ENCODE data around the gene BANK1.

Gene BANK1

DNA sequence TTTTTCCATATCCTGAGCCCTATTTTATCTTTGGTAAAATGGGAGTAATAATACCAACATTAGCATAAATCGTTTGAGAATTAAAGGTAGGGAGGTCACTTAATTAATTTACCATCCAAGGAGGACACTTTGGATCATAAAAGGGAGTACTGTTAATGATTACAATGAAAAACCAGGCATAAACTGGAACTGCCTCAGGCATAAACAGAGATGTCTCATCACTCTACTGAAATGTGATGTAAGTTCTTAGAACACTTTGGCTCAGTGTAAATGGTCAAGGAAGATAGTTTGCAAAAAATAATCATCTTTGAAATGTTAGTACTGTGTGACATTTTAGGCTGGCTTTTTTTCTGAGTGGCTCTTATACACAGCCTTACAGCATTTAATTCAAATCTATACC lies 286.1 kb downstream of the BANK1 start:
- CTCF ChIA-PET, result no interaction called here
- peak; percentile 6 for DNase-seq (ENCODE audit: low spot score)
- no peak overlapping the region for H3K27ac ChIP-seq
- TF ChIP-seq, protein P1, sequence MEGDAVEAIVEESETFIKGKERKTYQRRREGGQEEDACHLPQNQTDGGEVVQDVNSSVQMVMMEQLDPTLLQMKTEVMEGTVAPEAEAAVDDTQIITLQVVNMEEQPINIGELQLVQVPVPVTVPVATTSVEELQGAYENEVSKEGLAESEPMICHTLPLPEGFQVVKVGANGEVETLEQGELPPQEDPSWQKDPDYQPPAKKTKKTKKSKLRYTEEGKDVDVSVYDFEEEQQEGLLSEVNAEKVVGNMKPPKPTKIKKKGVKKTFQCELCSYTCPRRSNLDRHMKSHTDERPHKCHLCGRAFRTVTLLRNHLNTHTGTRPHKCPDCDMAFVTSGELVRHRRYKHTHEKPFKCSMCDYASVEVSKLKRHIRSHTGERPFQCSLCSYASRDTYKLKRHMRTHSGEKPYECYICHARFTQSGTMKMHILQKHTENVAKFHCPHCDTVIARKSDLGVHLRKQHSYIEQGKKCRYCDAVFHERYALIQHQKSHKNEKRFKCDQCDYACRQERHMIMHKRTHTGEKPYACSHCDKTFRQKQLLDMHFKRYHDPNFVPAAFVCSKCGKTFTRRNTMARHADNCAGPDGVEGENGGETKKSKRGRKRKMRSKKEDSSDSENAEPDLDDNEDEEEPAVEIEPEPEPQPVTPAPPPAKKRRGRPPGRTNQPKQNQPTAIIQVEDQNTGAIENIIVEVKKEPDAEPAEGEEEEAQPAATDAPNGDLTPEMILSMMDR (conservative IDR thresholded peaks at IDR 0.05; ENCODE audit: low read depth), result no peak
- POLR2A ChIA-PET (ENCODE audit: low non-redundant PET), result no interaction called here

DNA sequence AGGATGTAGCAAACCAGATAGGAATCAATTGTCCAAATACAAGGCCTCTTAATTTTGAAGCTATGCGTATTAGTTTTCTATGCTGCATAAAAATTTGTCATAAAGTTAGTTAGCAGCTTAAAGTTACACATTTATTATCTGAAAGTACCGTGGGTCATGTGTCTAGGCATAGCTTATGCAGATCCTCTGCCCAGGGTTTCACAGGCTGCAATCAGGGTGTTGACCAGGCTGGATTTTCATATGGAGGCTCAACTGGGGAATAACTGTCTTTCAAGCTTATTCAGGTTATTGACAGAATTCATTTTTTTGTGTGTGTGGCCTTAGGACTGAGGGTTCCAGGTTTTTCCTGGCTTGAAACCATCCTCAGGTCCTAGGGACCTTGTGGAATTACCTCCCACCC lies 289.7 kb downstream of the BANK1 start:
- no peak for DNase-seq (ENCODE audit: low spot score)
- ChIA-PET POLR2A (ENCODE audit: low non-redundant PET) (no interaction called here), CTCF (no interaction called here)
- H3K27ac ChIP-seq, result no peak overlapping the region
- TF ChIP-seq, protein P1 (conservative IDR thresholded peaks at IDR 0.05; ENCODE audit: low read depth), result no peak

DNA sequence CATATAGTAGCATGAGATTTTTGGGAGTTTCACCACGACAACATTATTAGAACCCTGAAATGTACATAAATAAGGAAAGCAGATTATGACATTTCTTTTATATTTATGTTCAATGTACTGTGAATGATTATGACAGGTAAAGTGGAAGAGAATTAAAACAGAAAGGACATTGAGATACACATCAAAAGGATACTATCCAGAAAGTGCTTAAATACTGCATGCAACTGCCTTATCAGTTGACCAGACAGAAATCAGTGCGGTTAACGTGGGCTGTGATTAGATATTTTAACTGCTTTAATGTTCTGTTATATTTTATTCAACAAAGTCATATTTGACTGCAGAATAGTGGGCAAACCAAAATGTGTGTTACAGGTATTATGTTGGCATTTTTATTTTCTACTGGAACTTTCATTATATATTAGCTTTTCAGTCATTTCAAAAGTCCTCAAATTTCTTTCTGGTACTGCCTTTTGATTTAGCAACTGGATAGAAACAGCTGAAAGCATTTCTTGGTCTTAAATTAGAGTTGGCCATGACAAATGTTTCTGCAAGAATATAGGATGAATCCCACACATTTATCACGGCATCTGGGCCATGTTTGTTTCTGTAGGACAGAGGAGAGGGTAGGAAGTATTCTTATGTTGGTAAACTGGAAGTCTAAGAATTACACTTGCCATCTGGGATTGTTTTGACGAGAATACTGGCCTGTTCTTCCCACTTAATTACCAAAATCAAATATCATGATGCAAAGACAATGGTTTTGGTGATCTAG lies 299.5 kb downstream of the BANK1 start:
- no peak overlapping the region for H3K27ac ChIP-seq

DNA sequence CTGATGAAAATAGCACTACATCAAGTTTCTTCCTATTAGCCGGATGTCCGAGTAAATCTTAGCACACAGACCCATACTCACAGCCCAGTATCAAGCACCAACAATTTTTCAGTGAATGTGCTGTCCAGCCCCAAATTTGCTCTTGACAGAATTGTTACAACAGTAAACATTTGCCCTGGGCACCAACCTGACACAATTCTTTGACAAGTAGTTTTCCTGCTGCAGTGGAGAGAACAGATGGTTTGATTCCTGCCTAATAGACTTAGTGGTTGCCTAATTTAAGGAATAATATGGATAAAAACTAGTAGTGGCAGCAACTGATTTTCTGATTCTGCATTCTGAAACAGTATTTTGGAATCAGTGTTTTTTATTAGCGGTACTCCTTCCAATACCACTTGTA lies 301.1 kb downstream of the BANK1 start:
- POLR2A ChIA-PET (ENCODE audit: low non-redundant PET), result no interaction called here

More for the DNA sequence above, 299.5 kb downstream of the BANK1 start:
- ChIA-PET CTCF (no interaction called here), POLR2A (ENCODE audit: low non-redundant PET) (no interaction called here)
- DNase-seq (ENCODE audit: low spot score), result no peak
- TF ChIP-seq, protein P1 (conservative IDR thresholded peaks at IDR 0.05; ENCODE audit: low read depth), result no peak

DNA sequence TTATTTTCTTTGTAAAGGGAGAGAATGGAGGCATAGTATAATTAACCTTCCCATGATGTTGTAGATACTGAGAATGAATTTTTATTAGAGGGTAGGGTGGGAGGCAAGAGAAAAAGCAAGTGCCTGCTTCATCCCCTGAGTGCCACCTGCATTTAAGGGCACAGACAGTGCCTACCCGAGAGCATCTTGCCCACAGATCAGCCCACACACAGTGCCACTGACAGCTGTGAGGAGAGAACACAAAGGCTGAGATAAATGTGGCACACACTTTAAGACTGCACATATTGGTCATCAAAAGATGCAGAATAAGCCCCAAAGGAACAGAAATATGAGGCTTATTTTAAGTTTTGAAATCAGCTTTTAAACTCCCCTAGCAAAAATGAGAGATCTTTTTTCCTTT lies 304.0 kb downstream of the BANK1 start:
- no peak for DNase-seq (ENCODE audit: low spot score)
- ChIA-PET CTCF (interaction anchor here (0.7 kb wide), 1 partner anchor 1564 kb away, joined by 5 read pairs; no protein-coding TSS in a partner anchor), POLR2A (ENCODE audit: low non-redundant PET) (no interaction called here)
- H3K27ac ChIP-seq, result no peak overlapping the region
- TF ChIP-seq, protein P1 (conservative IDR thresholded peaks at IDR 0.05; ENCODE audit: low read depth), result no peak

More for the DNA sequence above, 301.1 kb downstream of the BANK1 start:
- TF ChIP-seq, protein P1 (conservative IDR thresholded peaks at IDR 0.05; ENCODE audit: low read depth), result no peak
- DNase-seq (ENCODE audit: low spot score), result no peak
- CTCF ChIA-PET, result no interaction called here
- no peak overlapping the region for H3K27ac ChIP-seq

DNA sequence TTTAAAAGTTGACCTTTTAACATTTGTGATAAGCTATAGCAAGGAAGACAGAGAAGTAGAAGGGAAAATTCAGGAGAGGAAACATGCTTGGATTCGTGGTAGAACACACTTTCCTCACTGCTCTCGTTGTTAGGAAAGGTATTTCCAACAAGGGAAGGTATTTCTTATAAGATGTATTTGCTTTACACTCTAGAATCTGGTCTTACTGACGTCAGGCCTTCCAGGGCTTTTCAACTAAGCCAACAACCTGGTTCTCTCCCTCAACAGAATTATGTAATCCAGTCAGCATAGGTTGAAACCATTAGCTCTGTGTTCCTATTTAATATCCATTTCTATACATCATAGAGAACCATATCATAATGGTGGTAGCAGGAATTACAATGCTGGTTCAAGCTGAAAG lies 312.8 kb downstream of the BANK1 start:
- TF ChIP-seq, protein P1 (conservative IDR thresholded peaks at IDR 0.05; ENCODE audit: low read depth), result no peak
- H3K27ac ChIP-seq, result no peak overlapping the region

More for the DNA sequence above, 312.8 kb downstream of the BANK1 start:
- DNase-seq (ENCODE audit: low spot score), result no peak
- ChIA-PET POLR2A (ENCODE audit: low non-redundant PET) (no interaction called here), CTCF (interaction anchor here (0.5 kb wide), 1 partner anchor 1081 kb away, joined by 3 read pairs; no protein-coding TSS in a partner anchor)
